Cardiac septum (tissue), 1 donor: ENCODE data around the gene MGMT. TPM values are rescaled to one million over a fixed set of nuclear protein-coding genes. Genes with fewer than 3 reads are reported as not detected.

Experiments
- DNase-seq: peaks from one replicate; pipeline ENCODE4 v3.0.0-alpha.2; 2020; ENCODE audit warnings: low spot score
- intact Hi-C: fragments of 100-400 bp; cut with DNase I; formaldehyde crosslinking; loops from one replicate; pipeline ENCODE4 v1.14.0; 2022
- total RNA-seq: library from RNA; stranded (reverse); fragmentation: NEBNext Ultra II Directional; extraction: Animal tissue kit (Norgen Biotek cat#: 25700); gene quantifications from one replicate; pipeline ENCODE4 v1.2.1, GENCODE V29; 2021
- donor health status: DM: no; HTN: no; CAD: no.

Gene MGMT
- total RNA-seq, 1 donor from 2014 or later, result 11.4 TPM

DNA sequence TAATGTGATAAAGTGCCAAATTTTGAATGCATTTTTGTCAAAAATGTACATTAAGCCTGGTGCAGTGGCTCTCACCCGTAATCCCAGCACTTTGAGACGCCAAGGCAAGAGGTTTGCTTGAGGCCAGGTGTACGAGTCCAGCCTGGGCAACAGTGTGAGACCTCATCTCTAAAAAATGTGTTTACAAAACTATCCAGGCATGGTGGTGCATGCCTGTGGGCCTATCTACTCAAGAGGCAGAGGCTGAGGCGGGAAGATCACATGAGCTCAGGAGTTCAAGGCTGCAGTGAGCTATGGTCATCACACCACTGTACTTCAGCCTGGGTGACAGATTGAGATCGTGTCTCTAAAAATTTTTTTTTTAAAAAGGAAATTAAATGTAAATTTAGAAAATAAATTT, 18.5 kb upstream of the MGMT start:
- intact Hi-C loops, result no loop called here
- no peak for DNase-seq

DNA sequence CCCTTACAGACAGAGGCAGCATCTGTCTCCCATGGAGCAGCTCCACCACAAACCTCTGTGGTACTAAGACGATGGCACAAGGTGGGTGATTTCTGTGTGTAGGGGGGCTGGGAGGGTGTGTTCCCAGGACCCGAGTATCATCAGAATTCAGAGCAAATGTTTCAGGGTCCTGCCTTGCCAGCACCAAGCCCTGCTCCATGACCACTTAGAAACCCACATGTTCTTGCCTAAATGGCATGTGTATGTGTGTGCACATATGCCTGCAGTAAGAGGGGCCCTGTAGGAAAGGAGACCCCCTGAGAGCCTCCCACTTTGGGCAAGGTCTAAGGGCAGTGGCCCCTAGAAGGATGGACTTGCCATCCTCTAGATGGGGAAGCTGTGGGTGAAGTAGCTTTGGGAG, 17.1 kb upstream of the MGMT start:
- intact Hi-C loops, result no loop called here

DNA sequence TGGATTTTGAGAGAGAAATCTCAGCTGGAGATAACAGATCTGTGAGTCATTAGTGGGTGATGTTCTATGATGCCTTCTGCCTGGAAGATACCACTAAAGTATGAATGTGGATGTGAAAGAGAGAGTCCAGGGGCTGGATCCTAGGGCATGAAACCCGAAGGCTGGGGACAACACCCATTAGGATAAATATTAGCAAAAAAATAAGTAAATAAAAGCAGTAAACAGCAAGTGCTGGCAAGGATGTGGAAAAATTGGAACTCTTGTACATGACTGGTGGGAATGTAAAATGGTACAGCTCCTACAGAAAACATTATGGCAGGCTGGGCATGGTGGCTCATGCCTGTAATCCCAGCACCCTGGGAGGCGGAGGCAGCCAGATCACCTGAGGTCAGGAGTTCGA, 16.6 kb upstream of the MGMT start:
- no peak for DNase-seq
- intact Hi-C loops, result no loop called here

More for the DNA sequence above, 17.1 kb upstream of the MGMT start:
- no peak for DNase-seq

DNA sequence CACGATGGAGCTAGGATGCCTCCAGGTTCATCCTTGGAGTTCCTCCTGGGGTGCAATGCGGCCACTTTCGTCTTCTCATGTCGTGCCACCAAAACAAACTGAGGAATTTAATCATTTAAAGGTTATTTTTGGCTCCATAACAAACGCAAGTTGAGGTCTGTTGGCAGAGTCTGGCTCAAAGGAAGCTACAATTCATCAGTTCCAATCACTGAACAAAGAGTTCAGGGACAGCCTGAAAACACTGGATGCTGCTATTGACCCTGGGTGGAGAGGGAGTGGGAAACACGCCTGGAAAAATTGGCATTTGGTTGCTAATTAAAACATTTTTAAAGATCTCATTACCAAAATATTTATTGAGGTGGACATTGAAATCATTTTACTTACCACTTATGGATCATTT, 11.4 kb upstream of the MGMT start:
- no peak for DNase-seq
- intact Hi-C loops, result no loop called here

DNA sequence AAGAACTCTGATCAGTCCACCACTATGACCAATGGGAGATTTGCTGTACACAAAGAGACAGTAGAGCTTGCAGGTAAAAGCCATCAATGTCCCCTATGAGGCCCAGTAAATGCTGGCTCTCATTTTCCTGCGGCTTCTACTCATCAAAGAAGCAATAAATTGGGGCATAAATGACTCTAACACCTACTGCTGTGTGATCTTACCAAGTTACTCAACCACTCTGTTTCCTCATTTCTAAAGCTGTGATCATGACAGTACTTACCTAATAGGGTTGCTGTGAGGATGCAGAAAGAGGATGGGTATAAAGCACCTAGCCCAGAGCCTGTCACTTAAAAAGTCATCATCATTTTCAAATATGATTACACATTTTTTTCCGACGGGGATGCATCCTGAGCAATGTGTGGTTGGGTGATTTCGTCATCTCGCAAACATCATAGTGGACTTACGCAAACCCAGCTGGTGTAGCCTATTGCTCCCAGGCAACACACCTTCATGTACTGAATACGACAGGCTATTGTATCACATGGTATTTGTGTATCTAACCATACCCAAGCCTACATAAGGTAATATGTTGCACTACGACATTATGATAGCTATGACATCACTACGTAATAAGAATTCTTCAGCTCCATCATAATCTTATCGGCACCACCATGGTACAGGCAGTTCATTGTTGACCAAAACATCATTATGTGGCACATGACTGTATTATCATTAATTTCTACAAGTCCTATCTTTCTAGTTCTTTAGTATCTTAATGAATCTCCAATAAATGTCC, 7.1 kb upstream of the MGMT start:
- intact Hi-C loops, result no loop called here
- DNase-seq, result no peak

DNA sequence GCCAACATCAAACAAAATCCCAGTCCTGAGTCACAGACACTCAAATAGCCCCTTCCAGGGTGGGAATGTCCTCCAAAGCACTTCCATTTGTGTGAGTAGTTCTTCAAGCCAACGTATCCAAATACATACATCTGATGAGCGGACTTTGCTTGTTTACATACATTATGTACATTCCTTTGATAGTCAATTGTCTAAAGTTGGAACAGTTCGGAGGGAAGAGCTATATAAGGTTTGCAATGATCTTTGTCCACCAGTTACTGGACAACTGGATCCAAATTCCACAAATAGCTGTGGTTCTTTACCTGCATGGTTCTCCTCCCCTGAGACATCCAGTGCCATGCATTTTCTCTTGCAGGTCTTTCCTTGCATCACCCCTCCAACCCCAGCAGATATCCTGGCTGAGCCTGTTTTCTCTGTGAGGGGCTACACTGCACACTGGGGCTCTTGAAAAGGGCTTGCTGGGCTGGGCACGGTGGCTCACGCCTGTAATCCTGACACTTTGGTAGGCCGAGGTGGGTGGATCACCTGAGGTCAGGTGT, 4.7 kb upstream of the MGMT start:
- intact Hi-C loops, result no loop called here
- DNase-seq, result no peak

DNA sequence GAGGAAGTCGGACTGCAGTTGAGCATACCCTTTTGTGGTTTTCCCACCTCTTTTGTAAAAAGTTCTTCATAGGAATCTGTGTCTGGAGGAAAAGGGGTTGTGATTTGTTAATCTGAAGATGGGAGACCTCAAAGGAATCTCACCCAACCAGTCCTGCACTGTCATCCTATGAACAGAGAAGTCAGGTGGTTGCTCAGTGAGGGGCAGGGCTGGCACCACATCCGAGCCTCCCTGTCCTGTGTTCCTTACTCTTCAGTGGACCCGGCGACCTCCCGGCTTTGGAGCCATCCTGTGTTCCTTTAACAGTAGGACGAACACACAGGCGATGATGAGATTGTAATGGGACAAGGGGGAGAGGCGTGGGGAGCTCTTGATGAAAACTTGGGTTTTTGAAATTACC, 2.8 kb upstream of the MGMT start:
- intact Hi-C loops, result no loop called here

DNA sequence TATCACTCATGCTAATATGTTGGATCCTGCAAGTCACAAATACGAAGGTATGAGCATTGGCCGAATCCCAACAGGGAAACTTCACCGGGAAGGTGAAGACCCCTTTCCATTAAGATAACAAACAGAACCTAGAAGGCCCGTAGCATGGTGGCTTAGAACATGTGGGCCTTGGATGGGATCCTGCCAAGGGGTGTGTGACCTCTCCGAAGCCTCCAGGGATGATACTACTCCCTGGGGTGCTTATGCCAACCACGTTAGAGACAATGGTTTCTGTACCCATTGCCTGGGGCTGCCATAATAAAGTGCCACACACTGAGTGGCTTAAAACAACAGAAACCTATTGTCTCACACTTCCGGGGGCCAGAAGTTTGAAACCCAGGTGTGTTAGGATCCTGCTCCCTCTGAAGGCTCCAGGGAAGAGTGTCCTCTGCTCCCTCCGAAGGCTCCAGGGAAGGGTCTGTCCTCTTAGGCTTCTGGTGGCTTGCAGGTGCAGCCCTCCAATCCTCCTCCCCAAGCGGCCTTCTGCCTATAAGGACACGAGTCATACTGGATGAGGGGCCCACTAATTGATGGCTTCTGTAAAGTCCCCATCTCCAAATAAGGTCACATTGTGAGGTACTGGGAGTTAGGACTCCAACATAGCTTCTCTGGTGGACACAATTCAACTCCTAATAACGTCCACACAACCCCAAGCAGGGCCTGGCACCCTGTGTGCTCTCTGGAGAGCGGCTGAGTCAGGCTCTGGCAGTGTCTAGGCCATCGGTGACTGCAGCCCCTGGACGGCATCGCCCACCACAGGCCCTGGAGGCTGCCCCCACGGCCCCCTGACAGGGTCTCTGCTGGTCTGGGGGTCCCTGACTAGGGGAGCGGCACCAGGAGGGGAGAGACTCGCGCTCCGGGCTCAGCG, 992 bp upstream of the MGMT start:
- intact Hi-C loops, result no loop called here

More for the DNA sequence above, 2.8 kb upstream of the MGMT start:
- DNase-seq, result no peak

DNA sequence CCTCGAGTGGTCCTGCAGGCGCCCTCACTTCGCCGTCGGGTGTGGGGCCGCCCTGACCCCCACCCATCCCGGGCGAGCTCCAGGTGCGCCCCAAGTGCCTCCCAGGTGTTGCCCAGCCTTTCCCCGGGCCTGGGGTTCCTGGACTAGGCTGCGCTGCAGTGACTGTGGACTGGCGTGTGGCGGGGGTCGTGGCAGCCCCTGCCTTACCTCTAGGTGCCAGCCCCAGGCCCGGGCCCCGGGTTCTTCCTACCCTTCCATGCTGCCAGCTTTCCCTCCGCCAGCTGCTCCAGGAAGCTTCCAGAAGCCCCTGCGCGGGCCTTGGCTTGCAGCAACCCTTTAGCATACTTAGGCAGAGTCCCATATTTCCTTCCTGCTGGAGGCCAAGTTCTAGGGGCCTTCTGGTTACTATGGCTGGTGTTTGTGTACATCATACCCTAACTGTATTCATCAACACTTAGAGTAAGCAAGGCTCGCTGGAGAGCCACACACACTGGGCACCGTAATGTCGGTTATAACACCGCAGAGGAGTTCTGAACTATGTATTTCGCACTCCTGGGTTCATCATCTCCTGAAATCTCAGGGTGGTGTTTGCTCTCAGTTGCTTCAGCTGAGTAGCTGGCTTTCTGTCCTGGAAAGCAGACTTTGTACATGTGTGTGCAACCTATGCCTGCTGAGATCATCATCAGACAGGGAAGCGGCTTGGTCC, 471 bp downstream of the MGMT start:
- intact Hi-C loops, result no loop called here
- DNase-seq, result no peak

More for the DNA sequence above, 992 bp upstream of the MGMT start:
- DNase-seq, result no peak

DNA sequence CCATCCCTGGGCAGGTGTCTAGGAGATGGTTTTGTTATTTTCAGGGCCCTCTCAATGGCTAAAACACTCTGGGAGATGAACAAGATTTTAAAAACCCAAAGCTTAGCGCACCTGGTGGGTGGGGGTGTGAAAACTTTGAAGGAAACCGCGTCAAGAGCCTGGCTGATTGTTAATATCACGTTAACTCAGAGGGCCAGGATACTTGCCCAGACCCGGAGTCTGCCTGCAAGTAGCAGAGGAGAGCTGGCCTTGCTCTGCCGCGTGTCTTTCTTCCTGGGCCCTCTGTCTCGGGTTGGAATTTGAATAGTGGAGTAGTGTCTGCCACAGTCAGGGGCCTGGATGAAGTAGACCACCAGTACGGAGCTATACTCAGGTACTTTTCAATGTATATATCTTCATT, 1.1 kb downstream of the MGMT start:
- no peak for DNase-seq
- intact Hi-C loops, result no loop called here

DNA sequence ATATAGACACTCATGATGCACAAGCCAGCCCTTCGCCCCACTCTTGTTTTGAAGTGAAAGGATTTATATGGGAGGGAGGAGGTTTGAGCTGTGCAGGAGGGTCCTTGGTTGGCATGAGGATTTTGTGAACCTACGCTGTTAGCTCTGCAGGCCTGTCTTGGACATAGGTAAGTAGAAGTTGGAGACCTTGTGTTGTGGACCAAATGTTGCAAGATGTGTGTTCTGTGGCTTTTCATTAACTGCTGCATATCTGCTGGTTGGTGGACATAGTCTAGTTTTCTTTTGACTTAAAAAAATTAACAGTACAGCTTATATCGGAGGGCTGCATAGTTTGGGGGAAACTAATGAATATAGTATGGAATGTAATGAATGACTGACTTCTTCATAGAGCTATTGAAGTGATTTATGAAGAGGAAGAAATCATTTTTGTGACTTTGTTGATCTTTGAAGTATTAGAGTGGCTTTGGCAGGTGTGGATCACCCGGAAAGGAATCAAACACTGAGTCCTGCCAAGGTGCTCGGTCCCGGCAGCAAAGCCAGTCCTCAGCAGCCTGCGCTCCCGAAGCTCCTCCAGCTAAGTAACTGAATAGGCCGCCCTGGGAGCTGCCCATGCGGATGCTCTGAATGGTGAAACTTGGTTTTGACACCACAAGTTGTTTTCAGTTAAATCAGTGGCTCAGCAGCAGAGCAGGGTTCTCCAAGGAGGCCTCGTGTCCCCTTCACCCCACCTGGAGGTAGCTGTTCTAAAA, 3.2 kb downstream of the MGMT start:
- intact Hi-C loops, result no loop called here

DNA sequence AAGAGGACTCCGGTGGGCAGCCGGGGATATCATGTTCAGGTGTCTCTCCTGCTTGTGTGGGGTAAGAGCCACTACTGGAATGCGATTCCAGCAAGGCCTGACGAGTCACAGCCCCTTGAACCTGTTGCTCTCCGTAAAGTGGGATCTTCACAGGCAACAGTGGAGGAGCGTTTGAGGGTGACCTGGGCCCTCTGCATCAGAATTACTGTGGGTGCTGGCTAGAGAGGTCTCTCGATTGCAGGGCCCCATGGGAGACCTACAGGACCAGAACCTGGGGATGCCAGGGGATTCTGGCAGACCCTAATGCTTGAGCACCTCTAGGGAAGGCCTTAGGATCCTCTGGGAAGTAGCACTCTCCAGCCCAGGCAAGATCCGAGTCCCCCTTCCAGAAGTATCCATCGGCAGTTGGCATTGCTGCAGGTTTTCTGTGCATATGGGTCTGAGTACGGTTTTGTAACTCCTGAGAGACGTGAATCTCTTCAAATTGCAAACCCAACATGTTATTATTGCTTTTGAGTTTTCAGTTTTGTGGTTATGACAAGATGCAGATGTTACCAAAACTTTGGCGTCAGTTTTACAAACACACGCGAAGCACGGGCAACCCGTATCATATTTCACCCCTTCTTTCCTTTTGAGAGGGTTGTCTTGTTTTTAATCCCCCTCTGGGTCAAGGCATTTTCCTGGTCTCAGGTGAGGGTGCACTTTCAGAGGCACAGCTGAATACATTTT, 4.6 kb downstream of the MGMT start:
- intact Hi-C loops, result no loop called here
- DNase-seq, result no peak

More for the DNA sequence above, 3.2 kb downstream of the MGMT start:
- DNase-seq, result no peak

DNA sequence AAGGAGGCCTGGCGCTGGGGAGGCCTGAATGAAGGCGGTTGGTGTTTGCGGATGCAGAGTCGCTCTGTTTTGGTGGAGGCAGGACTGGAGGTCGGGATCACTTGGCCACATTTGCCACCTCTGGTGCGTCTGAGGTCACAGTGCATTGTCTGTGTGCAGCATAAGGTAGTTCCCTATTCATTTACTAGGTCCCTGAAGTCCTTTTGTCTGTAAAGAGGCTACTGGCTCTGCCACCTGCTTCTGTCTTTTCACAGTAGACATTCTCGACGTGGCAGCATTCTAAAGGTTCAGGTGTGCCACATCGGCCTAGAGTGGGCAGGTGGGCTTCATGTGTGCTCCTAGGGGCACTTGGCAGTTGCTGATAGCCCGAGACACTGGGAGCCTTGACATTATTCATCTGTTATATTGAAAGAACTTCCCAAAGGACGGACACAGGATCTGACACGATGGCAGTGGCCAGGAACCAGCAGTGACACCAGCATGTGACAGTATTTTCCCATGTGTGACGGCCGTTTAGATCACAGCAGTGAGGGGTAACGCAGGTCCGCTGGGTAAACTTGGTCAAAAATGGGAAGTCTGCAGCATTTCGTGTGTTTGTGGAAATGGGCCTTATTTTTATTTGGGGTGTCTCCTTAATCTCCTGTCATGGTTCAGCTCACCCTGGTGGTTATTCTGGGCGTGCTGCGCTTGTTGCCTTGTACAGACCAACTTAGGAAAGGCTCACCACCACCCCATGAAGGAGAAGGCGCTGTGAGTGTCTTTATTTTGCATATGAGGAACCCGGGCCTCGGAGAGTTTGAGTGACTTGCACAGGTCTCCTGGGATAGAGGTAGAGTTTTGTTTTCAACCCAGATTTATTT, 5.9 kb downstream of the MGMT start:
- intact Hi-C loops, result no loop called here
- DNase-seq, result no peak

DNA sequence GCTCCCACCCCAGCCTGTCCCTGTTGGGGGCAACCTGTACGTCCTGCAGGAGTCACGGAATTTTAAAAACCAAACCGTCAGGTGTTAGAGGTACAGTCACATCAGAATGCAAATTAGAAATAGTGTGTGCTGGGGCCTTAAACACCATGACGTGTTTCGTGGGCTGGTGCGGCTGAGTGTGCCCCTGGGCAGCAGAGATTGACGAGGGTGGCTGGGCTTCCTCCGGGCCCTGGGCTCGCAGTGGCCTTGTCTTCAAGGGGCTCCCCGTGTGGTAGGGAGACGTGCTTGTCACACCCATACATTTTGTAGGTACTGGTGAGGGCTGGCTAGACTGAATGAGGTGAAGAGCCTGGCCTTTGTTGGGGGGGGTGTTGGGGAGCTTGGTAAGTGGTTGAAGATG, 7.6 kb downstream of the MGMT start:
- intact Hi-C loops, result no loop called here
- DNase-seq, result no peak

DNA sequence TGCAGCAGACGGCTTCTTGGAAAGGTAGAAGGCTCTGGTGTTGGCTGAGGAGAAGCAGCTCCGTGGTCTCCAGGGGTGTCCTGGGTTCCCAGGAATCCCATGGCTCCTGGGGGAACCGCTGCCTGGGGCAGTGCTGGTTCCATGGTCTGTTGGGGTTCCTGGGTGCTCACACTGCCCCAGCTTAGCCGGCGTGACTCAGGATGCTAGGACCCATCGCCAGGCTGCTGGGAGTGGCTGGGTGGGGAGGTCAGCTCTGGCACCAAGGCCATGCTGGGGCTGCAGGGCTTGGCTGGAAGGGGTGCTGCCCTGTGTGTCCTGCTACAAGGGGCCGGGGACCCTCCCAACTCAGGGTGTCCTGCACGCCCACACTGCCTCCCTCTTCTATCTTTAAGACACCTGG, 9.4 kb downstream of the MGMT start:
- DNase-seq, result no peak
- intact Hi-C loops, result no loop called here

DNA sequence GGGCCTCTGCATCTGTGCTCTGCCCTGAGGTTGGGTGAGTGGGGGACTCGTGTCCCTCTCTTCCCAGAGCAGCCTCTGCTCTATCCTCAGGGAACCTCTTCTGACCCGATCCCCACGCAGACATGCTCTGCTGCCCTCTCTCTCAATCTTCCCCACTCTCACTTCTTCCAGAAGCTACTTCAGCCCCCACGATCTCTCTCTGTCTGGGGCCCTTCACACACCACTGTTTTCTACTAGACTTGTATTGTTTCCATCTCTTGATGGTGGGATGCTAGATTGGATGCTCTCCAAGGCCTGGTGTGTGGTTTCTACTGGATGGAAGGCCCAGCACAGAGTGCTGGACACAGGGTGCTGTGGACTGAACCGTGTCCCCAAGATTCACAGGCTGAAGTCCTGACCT, 10.0 kb downstream of the MGMT start:
- no peak for DNase-seq
- intact Hi-C loops, result no loop called here

DNA sequence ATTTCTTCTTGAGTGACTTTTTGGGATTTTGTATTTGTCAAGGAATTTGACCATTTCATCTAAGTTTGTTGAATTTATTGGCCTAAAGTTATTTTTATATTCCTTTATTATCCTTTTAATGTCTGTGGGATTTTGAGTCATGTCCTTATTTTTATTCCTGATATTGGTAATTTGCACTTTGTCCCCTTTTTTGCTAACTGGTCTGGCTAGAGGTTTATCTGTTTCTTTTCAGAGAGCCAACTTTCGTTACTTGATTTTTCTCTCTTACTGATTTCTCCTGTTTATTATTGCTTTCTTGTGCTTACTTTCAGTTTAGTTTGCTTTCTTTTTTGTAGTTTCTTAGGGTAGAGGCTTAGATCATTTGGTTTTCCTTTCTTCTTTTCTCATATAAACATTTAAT, 14.6 kb downstream of the MGMT start:
- intact Hi-C loops, result no loop called here
- no peak for DNase-seq
